ENCODE data around the gene AGTRAP. TPM values are rescaled to one million over a fixed set of nuclear protein-coding genes. Genes with fewer than 3 reads are reported as not detected.
A peak's percentile ranks its signal among the peaks of the same experiment; 100 is the strongest.

Gene AGTRAP
- total and polyA plus RNA-seq, 9 of the 15 experiments (the other 6 are each of a cell fraction or from before 2014, with no cell fraction given), result 26.8 to 105 (median 57.5) TPM

DNA sequence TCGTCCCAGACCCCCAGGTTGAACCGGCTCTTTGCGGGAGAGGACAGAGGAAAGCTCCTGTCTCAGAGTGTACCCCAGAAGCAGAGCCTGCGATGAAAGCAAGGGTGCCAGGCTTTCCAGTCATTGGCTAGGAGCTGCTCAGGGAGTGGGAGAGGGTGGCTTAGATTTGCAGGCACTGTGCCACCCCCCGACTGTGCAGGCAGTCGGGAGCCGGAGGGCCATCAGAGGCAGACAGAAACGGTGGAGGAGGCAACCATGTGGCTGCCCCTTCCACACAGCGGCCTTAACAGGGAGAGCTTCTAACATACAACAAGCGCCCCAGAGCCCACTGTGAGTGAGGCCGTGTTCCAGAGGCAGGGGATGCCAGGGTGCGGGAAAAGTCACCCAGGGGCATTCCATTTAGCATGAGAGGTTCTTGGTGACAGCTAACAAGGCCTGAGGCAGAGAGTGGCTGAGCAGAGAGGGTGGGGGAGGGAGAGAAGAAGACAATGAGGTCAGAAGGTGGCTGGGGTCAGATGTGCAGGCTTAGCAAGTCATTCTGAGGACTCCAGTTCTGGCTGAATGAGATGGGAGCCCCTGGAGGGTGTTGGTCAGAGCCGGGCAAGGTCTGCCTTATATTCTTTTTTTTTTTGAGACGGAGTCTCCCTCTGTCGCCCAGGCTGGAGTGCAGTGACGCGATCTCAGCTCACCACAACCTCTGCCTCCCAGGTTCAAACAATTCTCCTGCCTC, 16.6 kb downstream of the AGTRAP start:
- DNase-seq (ENCODE audit: extremely low read depth in 1 of 4, low spot score in 3 of 4) (peak; percentile 80 to 86 (median 84)), FAIRE-seq (peak; percentile 73), ATAC-seq (peak; percentile 82)
- Histone ChIP-seq H3K79me2 (ENCODE audit: control insufficient read depth, insufficient read depth, low read length) (no peaks in the 10 kb centered on the region), H3K4me1 (replicated peaks in 1 of 2; ENCODE audit: control insufficient read depth in 2 of 2, insufficient read depth in 2 of 2, low read length in 2 of 2) (peaks cover 29 to 43% of the 10 kb centered on the region in 2 experiments), H2AFZ (ENCODE audit: low read depth, low read length) (peak overlapping the region; percentile 83), H3K9me3 (replicated peaks; ENCODE audit: control insufficient read depth, insufficient read depth, low read depth, low read length) (peaks cover 3% of the 10 kb centered on the region; the same call in 1 of the 2 replicates), H3K9ac (ENCODE audit: insufficient read depth in 1 of 2, low read depth in 2 of 2, low read length in 2 of 2) (peak overlapping the region; percentile 32 to 82; a peak in 3 of 4 replicates), H3K9me1 (ENCODE audit: control insufficient read depth, insufficient read depth, low read length) (no peaks in the 10 kb centered on the region), H4K20me1 (replicated peaks; ENCODE audit: control insufficient read depth, insufficient read depth, low read length) (no peaks in the 10 kb centered on the region), H3K27me3 (ENCODE audit: control insufficient read depth in 2 of 2, insufficient read depth in 2 of 2, low read length in 2 of 2) (no peaks in the 10 kb centered on the region), H3K36me3 (ENCODE audit: control insufficient read depth, insufficient read depth, low read length) (peaks cover 35% of the 10 kb centered on the region; the same call in 1 of the 3 replicates), H3K27ac (ENCODE audit: extremely low read depth, low read depth, low read length) (peak overlapping the region; percentile 70), H3K4me2 (ENCODE audit: insufficient read depth, low read length) (peak overlapping the region; percentile 36; the same call in 1 of the 2 replicates), H3K4me3 (no peak overlapping the region)
- BruUV-seq (replicated peaks), result no TSS peak
- in situ Hi-C loops (cut with MboI) (no loop called here), intact Hi-C loops (cut with micrococcal nuclease) (no loop called here)
- ChIA-PET POLR2A (interaction anchor here (0.5 to 2.1 kb wide), 12 partner anchors 8 to 617 kb away, joined by 3 to 13 read pairs (median 4); no protein-coding TSS in a partner anchor), CTCF (ENCODE audit: low intra/inter-chr PET ratio) (no interaction called here)
- WGBS (ENCODE audit: insufficient coverage, low coverage, missing lambda C conversion rate), result 37% methylated on average over 17 of the region's 17 CpGs
- TF ChIP-seq, protein P1, sequence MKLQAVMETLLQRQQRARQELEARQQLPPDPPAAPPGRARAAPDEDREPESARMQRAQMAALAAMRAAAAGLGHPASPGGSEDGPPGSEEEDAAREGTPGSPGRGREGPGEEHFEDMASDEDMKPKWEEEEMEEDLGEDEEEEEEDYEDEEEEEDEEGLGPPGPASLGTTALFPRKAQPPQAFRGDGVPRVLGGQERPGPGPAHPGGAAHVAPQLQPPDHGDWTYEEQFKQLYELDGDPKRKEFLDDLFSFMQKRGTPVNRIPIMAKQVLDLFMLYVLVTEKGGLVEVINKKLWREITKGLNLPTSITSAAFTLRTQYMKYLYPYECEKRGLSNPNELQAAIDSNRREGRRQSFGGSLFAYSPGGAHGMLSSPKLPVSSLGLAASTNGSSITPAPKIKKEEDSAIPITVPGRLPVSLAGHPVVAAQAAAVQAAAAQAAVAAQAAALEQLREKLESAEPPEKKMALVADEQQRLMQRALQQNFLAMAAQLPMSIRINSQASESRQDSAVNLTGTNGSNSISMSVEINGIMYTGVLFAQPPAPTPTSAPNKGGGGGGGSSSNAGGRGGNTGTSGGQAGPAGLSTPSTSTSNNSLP (IDR thresholded peaks at IDR 0.05; ENCODE audit: borderline replicate concordance, low read depth, low read length), result no peak
- TF ChIP-seq, protein P2, sequence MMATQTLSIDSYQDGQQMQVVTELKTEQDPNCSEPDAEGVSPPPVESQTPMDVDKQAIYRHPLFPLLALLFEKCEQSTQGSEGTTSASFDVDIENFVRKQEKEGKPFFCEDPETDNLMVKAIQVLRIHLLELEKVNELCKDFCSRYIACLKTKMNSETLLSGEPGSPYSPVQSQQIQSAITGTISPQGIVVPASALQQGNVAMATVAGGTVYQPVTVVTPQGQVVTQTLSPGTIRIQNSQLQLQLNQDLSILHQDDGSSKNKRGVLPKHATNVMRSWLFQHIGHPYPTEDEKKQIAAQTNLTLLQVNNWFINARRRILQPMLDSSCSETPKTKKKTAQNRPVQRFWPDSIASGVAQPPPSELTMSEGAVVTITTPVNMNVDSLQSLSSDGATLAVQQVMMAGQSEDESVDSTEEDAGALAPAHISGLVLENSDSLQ (IDR thresholded peaks at IDR 0.05), result peak; percentile 35; the same call in 1 of the 2 replicates
- TF ChIP-seq ZNF41 (CRISPR knock-in tag; conservative IDR thresholded peaks at IDR 0.05) (no peak), EP400 (IDR thresholded peaks at IDR 0.05) (no peak), RB1 (IDR thresholded peaks at IDR 0.05; ENCODE audit: low read depth) (no peak), GTF2A2 (tag; IDR thresholded peaks at IDR 0.05) (no peak)
- TF ChIP-seq, protein P3, sequence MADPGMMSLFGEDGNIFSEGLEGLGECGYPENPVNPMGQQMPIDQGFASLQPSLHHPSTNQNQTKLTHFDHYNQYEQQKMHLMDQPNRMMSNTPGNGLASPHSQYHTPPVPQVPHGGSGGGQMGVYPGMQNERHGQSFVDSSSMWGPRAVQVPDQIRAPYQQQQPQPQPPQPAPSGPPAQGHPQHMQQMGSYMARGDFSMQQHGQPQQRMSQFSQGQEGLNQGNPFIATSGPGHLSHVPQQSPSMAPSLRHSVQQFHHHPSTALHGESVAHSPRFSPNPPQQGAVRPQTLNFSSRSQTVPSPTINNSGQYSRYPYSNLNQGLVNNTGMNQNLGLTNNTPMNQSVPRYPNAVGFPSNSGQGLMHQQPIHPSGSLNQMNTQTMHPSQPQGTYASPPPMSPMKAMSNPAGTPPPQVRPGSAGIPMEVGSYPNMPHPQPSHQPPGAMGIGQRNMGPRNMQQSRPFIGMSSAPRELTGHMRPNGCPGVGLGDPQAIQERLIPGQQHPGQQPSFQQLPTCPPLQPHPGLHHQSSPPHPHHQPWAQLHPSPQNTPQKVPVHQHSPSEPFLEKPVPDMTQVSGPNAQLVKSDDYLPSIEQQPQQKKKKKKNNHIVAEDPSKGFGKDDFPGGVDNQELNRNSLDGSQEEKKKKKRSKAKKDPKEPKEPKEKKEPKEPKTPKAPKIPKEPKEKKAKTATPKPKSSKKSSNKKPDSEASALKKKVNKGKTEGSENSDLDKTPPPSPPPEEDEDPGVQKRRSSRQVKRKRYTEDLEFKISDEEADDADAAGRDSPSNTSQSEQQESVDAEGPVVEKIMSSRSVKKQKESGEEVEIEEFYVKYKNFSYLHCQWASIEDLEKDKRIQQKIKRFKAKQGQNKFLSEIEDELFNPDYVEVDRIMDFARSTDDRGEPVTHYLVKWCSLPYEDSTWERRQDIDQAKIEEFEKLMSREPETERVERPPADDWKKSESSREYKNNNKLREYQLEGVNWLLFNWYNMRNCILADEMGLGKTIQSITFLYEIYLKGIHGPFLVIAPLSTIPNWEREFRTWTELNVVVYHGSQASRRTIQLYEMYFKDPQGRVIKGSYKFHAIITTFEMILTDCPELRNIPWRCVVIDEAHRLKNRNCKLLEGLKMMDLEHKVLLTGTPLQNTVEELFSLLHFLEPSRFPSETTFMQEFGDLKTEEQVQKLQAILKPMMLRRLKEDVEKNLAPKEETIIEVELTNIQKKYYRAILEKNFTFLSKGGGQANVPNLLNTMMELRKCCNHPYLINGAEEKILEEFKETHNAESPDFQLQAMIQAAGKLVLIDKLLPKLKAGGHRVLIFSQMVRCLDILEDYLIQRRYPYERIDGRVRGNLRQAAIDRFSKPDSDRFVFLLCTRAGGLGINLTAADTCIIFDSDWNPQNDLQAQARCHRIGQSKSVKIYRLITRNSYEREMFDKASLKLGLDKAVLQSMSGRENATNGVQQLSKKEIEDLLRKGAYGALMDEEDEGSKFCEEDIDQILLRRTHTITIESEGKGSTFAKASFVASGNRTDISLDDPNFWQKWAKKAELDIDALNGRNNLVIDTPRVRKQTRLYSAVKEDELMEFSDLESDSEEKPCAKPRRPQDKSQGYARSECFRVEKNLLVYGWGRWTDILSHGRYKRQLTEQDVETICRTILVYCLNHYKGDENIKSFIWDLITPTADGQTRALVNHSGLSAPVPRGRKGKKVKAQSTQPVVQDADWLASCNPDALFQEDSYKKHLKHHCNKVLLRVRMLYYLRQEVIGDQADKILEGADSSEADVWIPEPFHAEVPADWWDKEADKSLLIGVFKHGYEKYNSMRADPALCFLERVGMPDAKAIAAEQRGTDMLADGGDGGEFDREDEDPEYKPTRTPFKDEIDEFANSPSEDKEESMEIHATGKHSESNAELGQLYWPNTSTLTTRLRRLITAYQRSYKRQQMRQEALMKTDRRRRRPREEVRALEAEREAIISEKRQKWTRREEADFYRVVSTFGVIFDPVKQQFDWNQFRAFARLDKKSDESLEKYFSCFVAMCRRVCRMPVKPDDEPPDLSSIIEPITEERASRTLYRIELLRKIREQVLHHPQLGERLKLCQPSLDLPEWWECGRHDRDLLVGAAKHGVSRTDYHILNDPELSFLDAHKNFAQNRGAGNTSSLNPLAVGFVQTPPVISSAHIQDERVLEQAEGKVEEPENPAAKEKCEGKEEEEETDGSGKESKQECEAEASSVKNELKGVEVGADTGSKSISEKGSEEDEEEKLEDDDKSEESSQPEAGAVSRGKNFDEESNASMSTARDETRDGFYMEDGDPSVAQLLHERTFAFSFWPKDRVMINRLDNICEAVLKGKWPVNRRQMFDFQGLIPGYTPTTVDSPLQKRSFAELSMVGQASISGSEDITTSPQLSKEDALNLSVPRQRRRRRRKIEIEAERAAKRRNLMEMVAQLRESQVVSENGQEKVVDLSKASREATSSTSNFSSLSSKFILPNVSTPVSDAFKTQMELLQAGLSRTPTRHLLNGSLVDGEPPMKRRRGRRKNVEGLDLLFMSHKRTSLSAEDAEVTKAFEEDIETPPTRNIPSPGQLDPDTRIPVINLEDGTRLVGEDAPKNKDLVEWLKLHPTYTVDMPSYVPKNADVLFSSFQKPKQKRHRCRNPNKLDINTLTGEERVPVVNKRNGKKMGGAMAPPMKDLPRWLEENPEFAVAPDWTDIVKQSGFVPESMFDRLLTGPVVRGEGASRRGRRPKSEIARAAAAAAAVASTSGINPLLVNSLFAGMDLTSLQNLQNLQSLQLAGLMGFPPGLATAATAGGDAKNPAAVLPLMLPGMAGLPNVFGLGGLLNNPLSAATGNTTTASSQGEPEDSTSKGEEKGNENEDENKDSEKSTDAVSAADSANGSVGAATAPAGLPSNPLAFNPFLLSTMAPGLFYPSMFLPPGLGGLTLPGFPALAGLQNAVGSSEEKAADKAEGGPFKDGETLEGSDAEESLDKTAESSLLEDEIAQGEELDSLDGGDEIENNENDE (IDR thresholded peaks at IDR 0.05; ENCODE audit: low read depth, low read length), result no peak
